Upper lobe of right lung (tissue), 1 donor: ENCODE data around the gene MEN1. TPM values are rescaled to one million over a fixed set of nuclear protein-coding genes. Genes with fewer than 3 reads are reported as not detected.

ENCODE experiments used
- ATAC-seq: fragments of 200-7000 bp; cut with Tn5 transposase; one replicate; pipeline ENCODE4 v1.9.1; 2020; ENCODE audit warnings: mild to moderate bottlenecking, moderate library complexity
- DNase-seq: peaks from one replicate; pipeline ENCODE4 v3.0.0-alpha.2; 2020
- H3K27ac ChIP-seq: fragments of 200-600 bp; one replicate; pipeline ENCODE4 v1.8.0; 2022
- H3K27me3 ChIP-seq: fragments of 200-600 bp; one replicate; pipeline ENCODE4 v1.8.0; 2022; ENCODE audit warnings: mild to moderate bottlenecking
- H3K36me3 ChIP-seq: fragments of 200-600 bp; one replicate; pipeline ENCODE4 v1.8.0; 2022
- H3K4me1 ChIP-seq: fragments of 200-600 bp; one replicate; pipeline ENCODE4 v1.8.0; 2022
- H3K4me3 ChIP-seq: fragments of 200-600 bp; one replicate; pipeline ENCODE4 v1.8.0; 2022; ENCODE audit warnings: mild to moderate bottlenecking
- H3K9me3 ChIP-seq: fragments of 200-600 bp; one replicate; pipeline ENCODE4 v1.8.0; 2022
- CTCF ChIP-seq: fragments of 200-600 bp; IDR thresholded peaks from one replicate; pipeline ENCODE4 v1.8.0; 2022; ENCODE audit warnings: antibody characterized with exemption
- intact Hi-C: fragments of 100-400 bp; cut with DNase I; formaldehyde crosslinking; loops from one replicate; pipeline ENCODE4 v1.11.0; 2022
- total RNA-seq: library from RNA; stranded (reverse); fragmentation: NEBNext Ultra II Directional; extraction: Animal tissue kit (Norgen Biotek cat#: 25700); gene quantifications from one replicate; pipeline ENCODE4 v1.2.1, GENCODE V29; 2021
- donor health status: DM: no; HTN: yes; CAD: no; lungs with severe emphysema.

The MEN1 gene
- total RNA-seq, 1 donor from 2014 or later: 22.5 TPM

- H3K27me3 ChIP-seq: no peaks in the 10 kb centered on the region
- H3K9me3 ChIP-seq: no peaks in the 10 kb centered on the region
- H3K27ac ChIP-seq: no peak overlapping the region
- peaks cover 19% of the 10 kb centered on the region for H3K36me3 ChIP-seq
- intact Hi-C loops: no loop called here
- no peak for TF ChIP-seq CTCF
- peaks cover 20% of the 10 kb centered on the region for H3K4me1 ChIP-seq
- no peak overlapping the region for H3K4me3 ChIP-seq
- DNase-seq: no peak
- no peak for ATAC-seq
Observed at GRCh38 chr11:64805481-64805880, 4.9 kb downstream of the MEN1 start.

- H3K4me1 ChIP-seq: peaks cover 20% of the 10 kb centered on the region
- H3K9me3 ChIP-seq: no peaks in the 10 kb centered on the region
- DNase-seq: no peak
- intact Hi-C loops: no loop called here
- peaks cover 22% of the 10 kb centered on the region for H3K36me3 ChIP-seq
- H3K27me3 ChIP-seq: no peaks in the 10 kb centered on the region
- TF ChIP-seq CTCF: no peak
- peak overlapping the region; percentile 57 for H3K4me3 ChIP-seq
- ATAC-seq: no peak
- peak overlapping the region; percentile 70 for H3K27ac ChIP-seq
Observed at GRCh38 chr11:64804346-64805210, 5.8 kb downstream of the MEN1 start.

- Histone ChIP-seq H3K27ac (peak overlapping the region; percentile 70), H3K9me3 (no peaks in the 10 kb centered on the region), H3K4me3 (peak overlapping the region; percentile 57), H3K27me3 (no peaks in the 10 kb centered on the region), H3K36me3 (peaks cover 28% of the 10 kb centered on the region), H3K4me1 (peaks cover 20% of the 10 kb centered on the region)
- DNase-seq (no peak), ATAC-seq (peak; percentile 2)
- intact Hi-C loops: no loop called here
- no peak for TF ChIP-seq CTCF
Observed at GRCh38 chr11:64803846-64804345, 6.5 kb downstream of the MEN1 start.

GRCh38 chr11:64803158-64803845 lies 7.0 kb downstream of the MEN1 start, which contains the start of gene MAP4K2:
MAP4K2 (minus strand) TSS chr11:64803214; CDS start chr11:64803149, 65 bp downstream.
- no peaks in the 10 kb centered on the region for H3K27me3 ChIP-seq

More at GRCh38 chr11:64803158-64803845, 7.0 kb downstream of the MEN1 start, which contains the start of gene MAP4K2:
- peak; percentile 94 for DNase-seq
- ATAC-seq: peak; percentile 92
- H3K4me1 ChIP-seq: peaks cover 20% of the 10 kb centered on the region
- H3K27ac ChIP-seq: peak within 1 kb of the TSS; percentile 72
- TF ChIP-seq CTCF: peak; percentile 20
- H3K9me3 ChIP-seq: no peaks in the 10 kb centered on the region
- peaks cover 28% of the 10 kb centered on the region for H3K36me3 ChIP-seq
- intact Hi-C loops: no loop called here
- peak within 1 kb of the TSS; percentile 57 for H3K4me3 ChIP-seq
